ENCODE measurements around the gene ROM1.
"Not testable (repeated sequence)": the region's sequence is repeated elsewhere in the genome, so short reads cannot be mapped to it uniquely, and the experiment has no call there.

The ROM1 gene

GRCh38 chr11:62649486-62649885, 36.4 kb downstream of the ROM1 start:
- DNase-seq (ENCODE audit: low spot score): no peak

- not testable (repeated sequence) for DNase-seq (ENCODE audit: low spot score)
These were observed 37.2 kb downstream of the ROM1 start for GRCh38 chr11:62650283-62650682.

- no peak for DNase-seq (ENCODE audit: low spot score)
These were observed 39.3 kb downstream of the ROM1 start for GRCh38 chr11:62652161-62653006.

GRCh38 chr11:62654297-62654696, 41.2 kb downstream of the ROM1 start:
- no peak for DNase-seq (ENCODE audit: low spot score)

GRCh38 chr11:62656796-62657429, 43.9 kb downstream of the ROM1 start:
- DNase-seq (ENCODE audit: low spot score): no peak

GRCh38 chr11:62664405-62665074, 51.5 kb downstream of the ROM1 start:
- DNase-seq (ENCODE audit: low spot score): no peak

Data from putamen (tissue), 1 donor.